GM21515 (cell line): Measurements from ENCODE around the gene CCNY.
"Not testable (repeated sequence)": the region's sequence is repeated elsewhere in the genome, so short reads cannot be mapped to it uniquely, and the experiment has no call there.

Experiments used
- ATAC-seq: cut with Tn5 transposase; IDR thresholded peaks from one replicate; pipeline ENCODE4 v1.9.1; 2021; ENCODE audit not compliant: unreplicated experiment

The CCNY gene

GRCh38 chr10:35400595-35401268 lies 64.4 kb downstream of the CCNY start:
- ATAC-seq = no peak

GRCh38 chr10:35403491-35403890 lies 67.2 kb downstream of the CCNY start:
- not testable (repeated sequence) for ATAC-seq

GRCh38 chr10:35404077-35404476 lies 67.8 kb downstream of the CCNY start:
- ATAC-seq = not testable (repeated sequence)

- not testable (repeated sequence) for ATAC-seq
Measured at GRCh38 chr10:35406003-35406630, 69.8 kb downstream of the CCNY start.

GRCh38 chr10:35407696-35408095 lies 71.4 kb downstream of the CCNY start:
- not testable (repeated sequence) for ATAC-seq

GRCh38 chr10:35409094-35409582 lies 72.8 kb downstream of the CCNY start:
- no peak for ATAC-seq

- ATAC-seq = no peak
Measured at GRCh38 chr10:35409808-35410207, 73.5 kb downstream of the CCNY start.

GRCh38 chr10:35412003-35412723 lies 75.9 kb downstream of the CCNY start:
- ATAC-seq = no peak

- no peak for ATAC-seq
Measured at GRCh38 chr10:35412900-35413491, 76.7 kb downstream of the CCNY start.

GRCh38 chr10:35413985-35414861 lies 77.9 kb downstream of the CCNY start:
- no peak for ATAC-seq

GRCh38 chr10:35415505-35415904 lies 79.2 kb downstream of the CCNY start:
- ATAC-seq = no peak

- no peak for ATAC-seq
Measured at GRCh38 chr10:35416619-35417312, 80.5 kb downstream of the CCNY start.

- no peak for ATAC-seq
Measured at GRCh38 chr10:35417313-35417625, 81.0 kb downstream of the CCNY start.

- ATAC-seq = no peak
Measured at GRCh38 chr10:35417795-35418194, 81.5 kb downstream of the CCNY start.

- ATAC-seq = not testable (repeated sequence)
Measured at GRCh38 chr10:35418580-35418979, 82.3 kb downstream of the CCNY start.

GRCh38 chr10:35420044-35420443 lies 83.7 kb downstream of the CCNY start:
- no peak for ATAC-seq

- ATAC-seq = no peak
Measured at GRCh38 chr10:35420827-35421552, 84.7 kb downstream of the CCNY start.

- ATAC-seq = no peak
Measured at GRCh38 chr10:35421553-35422178, 85.4 kb downstream of the CCNY start.

GRCh38 chr10:35422228-35422627 lies 85.9 kb downstream of the CCNY start:
- no peak for ATAC-seq
